Measurements from ENCODE around the gene ANKS6.

DNA sequence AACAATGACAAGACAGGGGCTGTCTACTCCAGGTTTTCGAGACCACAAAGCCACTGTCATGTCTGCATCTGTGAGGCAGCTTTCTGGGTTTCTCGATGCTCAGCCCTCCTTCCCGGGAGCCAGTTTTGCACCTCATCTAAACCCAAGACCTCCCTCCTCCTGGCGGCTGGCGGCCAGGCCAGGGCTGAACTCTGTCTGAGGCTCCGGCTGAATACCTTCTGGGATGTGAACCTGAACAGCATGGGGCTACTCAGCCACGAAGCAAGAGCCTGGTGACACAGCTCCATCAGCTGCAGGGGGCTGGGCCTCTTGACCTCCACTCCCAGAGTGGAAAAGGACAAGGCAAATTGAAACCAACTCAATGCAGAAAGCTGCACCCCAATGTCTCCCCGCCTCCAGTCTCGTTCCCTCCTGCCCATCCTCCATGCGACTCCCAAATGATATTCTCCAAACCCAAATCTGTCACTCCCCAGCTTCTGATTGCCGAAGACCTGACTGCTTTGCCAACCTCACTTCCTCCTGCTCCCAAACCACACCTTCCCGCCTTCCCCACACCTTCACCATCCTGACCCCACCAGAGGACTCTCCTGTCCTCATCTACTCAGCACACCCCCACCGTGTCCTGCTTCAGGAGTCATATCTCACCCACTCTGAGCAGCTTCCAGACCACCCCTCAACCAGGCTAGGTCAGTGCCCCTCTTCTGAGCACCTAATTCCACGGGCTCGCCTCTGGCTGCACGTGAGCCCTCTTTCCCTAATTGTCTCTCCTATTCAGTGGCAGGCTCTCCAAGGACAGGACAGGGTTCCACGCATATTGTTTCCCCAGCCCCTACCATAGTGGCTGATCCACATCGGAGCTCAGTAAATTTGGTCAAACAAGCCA is 4.5 kb downstream of the ANKS6 start:
- TF ChIP-seq, protein P1, sequence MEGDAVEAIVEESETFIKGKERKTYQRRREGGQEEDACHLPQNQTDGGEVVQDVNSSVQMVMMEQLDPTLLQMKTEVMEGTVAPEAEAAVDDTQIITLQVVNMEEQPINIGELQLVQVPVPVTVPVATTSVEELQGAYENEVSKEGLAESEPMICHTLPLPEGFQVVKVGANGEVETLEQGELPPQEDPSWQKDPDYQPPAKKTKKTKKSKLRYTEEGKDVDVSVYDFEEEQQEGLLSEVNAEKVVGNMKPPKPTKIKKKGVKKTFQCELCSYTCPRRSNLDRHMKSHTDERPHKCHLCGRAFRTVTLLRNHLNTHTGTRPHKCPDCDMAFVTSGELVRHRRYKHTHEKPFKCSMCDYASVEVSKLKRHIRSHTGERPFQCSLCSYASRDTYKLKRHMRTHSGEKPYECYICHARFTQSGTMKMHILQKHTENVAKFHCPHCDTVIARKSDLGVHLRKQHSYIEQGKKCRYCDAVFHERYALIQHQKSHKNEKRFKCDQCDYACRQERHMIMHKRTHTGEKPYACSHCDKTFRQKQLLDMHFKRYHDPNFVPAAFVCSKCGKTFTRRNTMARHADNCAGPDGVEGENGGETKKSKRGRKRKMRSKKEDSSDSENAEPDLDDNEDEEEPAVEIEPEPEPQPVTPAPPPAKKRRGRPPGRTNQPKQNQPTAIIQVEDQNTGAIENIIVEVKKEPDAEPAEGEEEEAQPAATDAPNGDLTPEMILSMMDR (IDR thresholded peaks at IDR 0.05; ENCODE audit: low read depth, low read length, missing input control): no peak
- TF ChIP-seq JUND (IDR thresholded peaks at IDR 0.05): no peak
- TF ChIP-seq, protein P2, sequence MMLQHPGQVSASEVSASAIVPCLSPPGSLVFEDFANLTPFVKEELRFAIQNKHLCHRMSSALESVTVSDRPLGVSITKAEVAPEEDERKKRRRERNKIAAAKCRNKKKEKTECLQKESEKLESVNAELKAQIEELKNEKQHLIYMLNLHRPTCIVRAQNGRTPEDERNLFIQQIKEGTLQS (IDR thresholded peaks at IDR 0.05): no peak
- TF ChIP-seq, protein P3, sequence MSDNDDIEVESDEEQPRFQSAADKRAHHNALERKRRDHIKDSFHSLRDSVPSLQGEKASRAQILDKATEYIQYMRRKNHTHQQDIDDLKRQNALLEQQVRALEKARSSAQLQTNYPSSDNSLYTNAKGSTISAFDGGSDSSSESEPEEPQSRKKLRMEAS (IDR thresholded peaks at IDR 0.05): no peak
- TF ChIP-seq, protein P4, sequence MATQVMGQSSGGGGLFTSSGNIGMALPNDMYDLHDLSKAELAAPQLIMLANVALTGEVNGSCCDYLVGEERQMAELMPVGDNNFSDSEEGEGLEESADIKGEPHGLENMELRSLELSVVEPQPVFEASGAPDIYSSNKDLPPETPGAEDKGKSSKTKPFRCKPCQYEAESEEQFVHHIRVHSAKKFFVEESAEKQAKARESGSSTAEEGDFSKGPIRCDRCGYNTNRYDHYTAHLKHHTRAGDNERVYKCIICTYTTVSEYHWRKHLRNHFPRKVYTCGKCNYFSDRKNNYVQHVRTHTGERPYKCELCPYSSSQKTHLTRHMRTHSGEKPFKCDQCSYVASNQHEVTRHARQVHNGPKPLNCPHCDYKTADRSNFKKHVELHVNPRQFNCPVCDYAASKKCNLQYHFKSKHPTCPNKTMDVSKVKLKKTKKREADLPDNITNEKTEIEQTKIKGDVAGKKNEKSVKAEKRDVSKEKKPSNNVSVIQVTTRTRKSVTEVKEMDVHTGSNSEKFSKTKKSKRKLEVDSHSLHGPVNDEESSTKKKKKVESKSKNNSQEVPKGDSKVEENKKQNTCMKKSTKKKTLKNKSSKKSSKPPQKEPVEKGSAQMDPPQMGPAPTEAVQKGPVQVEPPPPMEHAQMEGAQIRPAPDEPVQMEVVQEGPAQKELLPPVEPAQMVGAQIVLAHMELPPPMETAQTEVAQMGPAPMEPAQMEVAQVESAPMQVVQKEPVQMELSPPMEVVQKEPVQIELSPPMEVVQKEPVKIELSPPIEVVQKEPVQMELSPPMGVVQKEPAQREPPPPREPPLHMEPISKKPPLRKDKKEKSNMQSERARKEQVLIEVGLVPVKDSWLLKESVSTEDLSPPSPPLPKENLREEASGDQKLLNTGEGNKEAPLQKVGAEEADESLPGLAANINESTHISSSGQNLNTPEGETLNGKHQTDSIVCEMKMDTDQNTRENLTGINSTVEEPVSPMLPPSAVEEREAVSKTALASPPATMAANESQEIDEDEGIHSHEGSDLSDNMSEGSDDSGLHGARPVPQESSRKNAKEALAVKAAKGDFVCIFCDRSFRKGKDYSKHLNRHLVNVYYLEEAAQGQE (IDR thresholded peaks at IDR 0.05): no peak
- no peak for TF ChIP-seq RAD21 (IDR thresholded peaks at IDR 0.05)
- no peak for TF ChIP-seq SP1 (IDR thresholded peaks at IDR 0.05)
- TF ChIP-seq EGR1 (IDR thresholded peaks at IDR 0.05; ENCODE audit: low read depth in 2 of 2): no peak
- no peak for TF ChIP-seq ZBTB33 (IDR thresholded peaks at IDR 0.05)
- TF ChIP-seq YY1 (IDR thresholded peaks at IDR 0.05): no peak
- TF ChIP-seq RXRA (IDR thresholded peaks at IDR 0.05): no peak
- TF ChIP-seq HNF4A (conservative IDR thresholded peaks at IDR 0.05): no peak
